Esophagus mucosa (tissue), 1 donor: ENCODE data around the gene PLPP6. TPM values are rescaled to one million over a fixed set of nuclear protein-coding genes. Genes with fewer than 3 reads are reported as not detected.
A peak's percentile ranks its signal among the peaks of the same experiment; 100 is the strongest.
"Not testable (repeated sequence)": the region's sequence is repeated elsewhere in the genome, so short reads cannot be mapped to it uniquely, and the experiment has no call there.

Experiments used
- ATAC-seq: fragments of 200-7000 bp; cut with Tn5 transposase; one replicate; pipeline ENCODE4 v1.9.1; 2020
- total RNA-seq: library from RNA; stranded (reverse); gene quantifications from one replicate; pipeline ENCODE4 v1.2.4, GENCODE V29; 2023
- donor health status: DM: yes; HTN: yes; CAD: no.

Gene PLPP6
- total RNA-seq = 6.1 TPM

GRCh38 chr9:4662108-4662988 is at the start of gene PLPP6:
Gene PLPP6, plus strand, starts transcription at chr9:4662294. Its CDS starts 82 bp downstream, at chr9:4662376.
- peak; percentile 95 for ATAC-seq

DNA sequence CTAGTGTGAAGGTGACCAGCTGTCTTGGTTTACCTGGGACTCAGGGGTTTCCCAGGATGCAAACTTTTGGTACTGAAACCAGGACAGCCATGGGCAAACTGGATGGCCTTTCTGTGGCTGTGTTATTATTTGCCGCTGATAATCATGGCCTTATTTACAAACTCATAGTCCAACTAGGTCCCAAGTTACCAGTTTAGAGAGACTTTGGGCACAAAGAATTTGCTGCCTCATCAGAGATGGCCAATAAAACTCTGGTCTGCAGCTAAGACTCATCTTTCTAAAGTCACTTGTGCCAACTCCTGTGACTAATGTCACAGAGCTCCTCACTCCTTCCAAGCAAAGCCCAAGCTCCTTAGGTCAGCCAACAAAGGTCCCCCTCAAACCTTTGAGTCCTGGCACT is 47.5 kb upstream of the PLPP6 start:
- ATAC-seq = no peak

- ATAC-seq = no peak
Observed at GRCh38 chr9:4615251-4615650, 46.8 kb upstream of the PLPP6 start.

DNA sequence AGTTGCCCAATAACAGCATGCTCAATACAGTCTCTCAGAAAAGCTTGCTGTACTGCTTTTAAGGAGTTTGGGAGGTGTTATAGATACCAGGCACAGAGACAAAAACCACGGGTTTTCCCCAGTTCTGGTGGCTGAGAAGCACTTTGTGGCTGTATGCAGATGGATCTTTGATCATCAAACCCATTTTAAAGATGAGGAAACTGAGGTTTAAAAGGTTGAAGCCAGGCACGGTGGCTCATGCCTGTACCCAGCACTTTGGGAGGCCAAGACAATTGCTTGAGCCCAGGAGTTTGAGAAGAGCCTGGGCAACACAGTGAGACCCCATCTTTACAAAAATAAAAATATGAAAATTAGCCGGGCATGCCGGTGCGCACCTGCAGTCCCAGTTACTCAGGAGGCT is 46.3 kb upstream of the PLPP6 start:
- no peak for ATAC-seq

GRCh38 chr9:4617752-4618151 is 44.3 kb upstream of the PLPP6 start:
- ATAC-seq = no peak

- no peak for ATAC-seq
Observed at GRCh38 chr9:4618700-4619099, 43.4 kb upstream of the PLPP6 start.

GRCh38 chr9:4620057-4620765 is 41.9 kb upstream of the PLPP6 start:
- ATAC-seq = peak; percentile 87

DNA sequence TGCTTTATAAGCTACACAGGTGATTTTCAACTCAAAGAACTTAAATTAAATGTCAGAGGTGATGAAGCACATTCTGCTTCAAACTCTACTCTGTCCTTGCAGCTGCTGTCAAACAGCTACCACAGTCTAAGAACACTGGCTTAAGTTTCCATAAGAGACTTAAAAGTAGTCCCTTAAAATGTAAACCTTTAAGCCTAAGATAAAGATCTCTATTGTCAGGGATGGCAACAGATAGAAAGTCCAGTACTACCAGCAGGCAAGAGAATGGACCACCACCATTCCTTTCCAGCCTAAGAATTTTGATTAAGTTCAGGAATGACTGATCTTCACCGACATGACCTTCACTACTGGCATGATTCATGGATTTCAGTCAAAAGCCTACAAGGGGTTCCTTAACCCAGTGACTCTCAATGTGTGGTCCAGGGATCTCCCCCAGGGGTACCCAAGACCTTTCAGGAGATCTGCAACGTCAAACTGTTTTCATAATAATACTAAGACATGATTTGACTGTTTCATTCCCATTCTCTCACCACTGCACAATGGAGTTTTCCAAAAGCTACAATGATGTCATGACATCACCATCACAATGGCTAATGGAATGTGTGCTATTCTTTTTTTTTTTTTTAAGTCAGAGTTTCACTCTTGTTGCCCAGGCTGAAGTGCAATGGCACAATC is 41.1 kb upstream of the PLPP6 start:
- ATAC-seq = no peak

DNA sequence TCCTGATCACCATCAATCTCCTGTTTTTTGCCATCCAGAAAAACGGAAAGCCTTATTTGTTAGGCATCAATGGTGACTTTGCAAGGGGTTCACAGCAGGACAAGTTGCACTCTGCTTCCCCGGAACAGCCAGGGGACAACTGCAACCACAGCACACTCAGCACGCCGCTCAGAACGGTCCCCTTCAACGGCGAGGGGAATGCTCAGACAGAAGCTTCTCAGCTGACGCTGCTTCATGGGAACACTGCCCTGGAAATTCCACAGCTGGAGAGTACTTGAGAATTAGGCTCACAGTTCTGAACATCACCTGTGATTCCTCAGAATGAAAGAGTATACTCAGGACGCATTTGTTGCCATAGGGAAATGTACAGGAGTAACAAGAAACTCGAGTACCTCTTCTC is 40.1 kb upstream of the PLPP6 start:
- ATAC-seq = no peak

DNA sequence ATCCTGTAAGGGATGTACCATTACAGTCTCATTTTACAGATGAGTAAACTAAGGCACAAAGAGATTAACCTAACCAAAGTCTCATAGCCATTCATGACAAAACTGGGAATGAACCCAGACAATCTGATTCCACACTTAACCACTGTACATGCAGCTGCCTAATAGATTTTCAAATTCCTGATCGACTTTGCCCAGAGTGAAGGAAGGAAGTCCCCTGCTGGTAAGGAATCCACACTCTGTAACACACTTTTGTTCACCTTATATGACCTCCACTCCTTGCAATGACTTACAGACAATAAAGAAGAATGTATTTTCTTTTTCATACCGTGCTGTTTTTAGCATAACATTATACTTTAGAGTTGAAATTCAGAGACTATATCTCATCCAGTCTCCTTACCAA is 31.3 kb upstream of the PLPP6 start:
- ATAC-seq = no peak

DNA sequence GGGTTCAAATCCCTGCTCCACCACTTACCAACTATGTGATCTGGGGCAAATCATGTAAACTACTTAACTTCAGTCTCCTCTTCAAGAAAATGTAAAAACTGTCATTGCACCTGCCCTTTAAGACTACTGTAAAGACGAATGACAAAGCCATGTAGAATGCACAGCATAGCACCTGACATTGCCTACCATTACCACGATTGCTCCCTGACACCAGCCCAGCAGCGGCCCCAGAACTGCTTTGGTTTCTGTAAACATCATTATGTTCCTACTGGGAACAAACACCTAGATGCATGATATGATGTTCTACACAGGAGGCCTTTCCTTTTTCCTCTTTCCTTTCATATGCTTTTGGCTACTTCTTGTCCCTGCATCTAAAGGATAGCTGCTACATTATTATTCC is 23.1 kb upstream of the PLPP6 start:
- no peak for ATAC-seq

- ATAC-seq = no peak
Observed at GRCh38 chr9:4639420-4639819, 22.7 kb upstream of the PLPP6 start.

GRCh38 chr9:4640027-4640426 is 22.1 kb upstream of the PLPP6 start:
- no peak for ATAC-seq

DNA sequence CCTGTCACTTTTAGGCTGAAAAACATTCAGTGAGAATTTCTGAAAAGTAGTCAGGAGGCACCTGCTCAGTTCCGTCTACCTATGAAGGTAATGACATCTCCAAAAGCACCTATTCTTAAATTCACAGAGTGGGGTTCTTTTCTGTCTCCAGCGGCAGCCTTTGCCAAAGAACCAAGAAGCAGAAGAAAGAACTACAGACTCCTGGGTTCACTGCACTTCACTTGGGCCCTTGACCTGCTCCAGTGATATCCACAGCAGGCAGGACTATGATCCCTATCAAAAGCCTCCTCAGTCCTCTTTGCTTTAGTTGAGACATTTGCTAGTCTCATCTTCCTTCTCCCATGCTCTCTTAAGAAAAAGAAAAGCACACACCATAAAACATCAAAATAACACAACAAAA is 19.7 kb upstream of the PLPP6 start:
- no peak for ATAC-seq

DNA sequence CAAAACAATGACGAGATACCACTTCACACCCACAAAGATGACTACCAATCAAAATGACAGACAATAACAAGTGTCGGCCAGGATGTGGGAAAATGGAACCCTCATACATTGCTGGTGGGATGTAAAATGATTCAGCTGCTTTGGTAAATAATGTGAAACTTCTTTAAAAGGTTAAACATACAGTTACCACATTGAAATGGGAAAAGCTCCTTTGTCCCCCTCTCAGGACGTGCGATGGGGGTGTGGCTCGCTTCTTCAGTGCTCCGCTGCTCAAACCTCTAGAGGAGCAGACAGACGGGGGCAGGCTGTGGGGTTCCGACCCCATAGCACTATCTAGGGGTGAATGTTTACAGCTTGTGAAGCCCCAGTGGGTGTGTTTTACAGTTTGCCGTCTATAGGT is 8.0 kb upstream of the PLPP6 start:
- no peak for ATAC-seq

GRCh38 chr9:4654538-4654937 is 7.6 kb upstream of the PLPP6 start:
- ATAC-seq = no peak

- not testable (repeated sequence) for ATAC-seq
Observed at GRCh38 chr9:4656196-4656595, 5.9 kb upstream of the PLPP6 start.

DNA sequence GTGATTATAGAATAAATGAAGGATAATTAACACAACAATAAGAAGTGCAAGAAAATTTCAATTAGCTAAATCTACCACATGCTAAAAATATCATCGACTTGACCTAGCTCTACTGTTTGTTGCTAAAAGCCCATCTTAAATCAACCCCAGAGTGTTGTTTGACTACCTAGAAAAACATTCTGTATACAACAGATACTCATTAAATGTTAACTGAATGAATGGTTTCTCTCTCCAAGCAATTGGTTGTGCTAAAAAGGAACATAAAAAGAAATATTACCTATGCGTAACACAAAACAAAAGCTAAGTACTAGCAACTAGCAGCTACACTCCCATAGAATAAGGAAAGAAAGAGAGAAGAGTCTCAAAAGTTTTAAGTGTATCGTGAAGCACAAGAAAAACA is 5.5 kb upstream of the PLPP6 start:
- no peak for ATAC-seq

- no peak for ATAC-seq
Observed at GRCh38 chr9:4657426-4658159, 4.5 kb upstream of the PLPP6 start.

DNA sequence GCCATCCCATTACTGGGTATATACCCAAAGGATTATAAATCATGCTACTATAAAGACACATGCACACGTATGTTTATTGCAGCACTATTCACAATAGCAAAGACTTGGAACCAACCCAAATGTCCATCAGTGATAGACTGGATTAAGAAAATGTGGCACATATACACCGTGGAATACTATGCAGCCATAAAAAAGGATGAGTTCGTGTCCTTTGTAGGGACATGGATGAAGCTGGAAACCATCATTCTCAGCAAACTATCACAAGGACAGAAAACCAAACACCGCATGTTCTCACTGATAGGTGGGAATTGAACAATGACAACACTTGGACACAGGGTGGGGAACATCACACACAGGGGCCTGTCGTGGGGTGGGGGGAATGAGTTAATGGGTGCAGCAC is 1.4 kb upstream of the PLPP6 start:
- ATAC-seq = not testable (repeated sequence)

GRCh38 chr9:4661165-4661564 is 929 bp upstream of the PLPP6 start:
- no peak for ATAC-seq

DNA sequence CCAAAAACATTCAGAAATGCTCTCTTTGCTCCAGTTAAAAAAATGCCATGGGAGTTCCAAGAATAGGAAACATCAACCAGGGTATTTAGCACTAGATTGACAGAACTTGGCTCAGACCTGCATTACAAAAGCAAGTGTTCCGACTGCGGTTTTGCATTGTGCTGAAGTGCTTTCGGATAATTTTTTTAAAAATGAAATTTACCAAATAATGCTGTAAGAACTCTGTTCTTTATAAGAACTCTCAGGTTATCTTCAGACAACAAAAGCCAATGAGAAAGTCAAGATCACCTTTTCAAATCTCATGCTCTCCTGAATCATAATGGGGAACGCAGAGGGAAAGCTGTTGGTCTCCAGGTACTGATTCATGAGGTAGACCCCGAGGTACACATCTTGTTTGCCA is 483 bp upstream of the PLPP6 start:
- no peak for ATAC-seq
